Measurements from ENCODE around the gene DST. TPM values are rescaled to one million over a fixed set of nuclear protein-coding genes. Genes with fewer than 3 reads are reported as not detected.

Gene DST
- total RNA-seq, 1 donor from 2014 or later, result 450 TPM

- ATAC-seq, result no peak
- intact Hi-C loops (cut with DNase I), result no loop called here
- DNase-seq, result no peak
- TF ChIP-seq CTCF (IDR thresholded peaks at IDR 0.05), result no peak
- no peaks in the 10 kb centered on the region for H3K36me3 ChIP-seq
- no peaks in the 10 kb centered on the region for H3K4me1 ChIP-seq
- no peak overlapping the region for H3K27ac ChIP-seq
- H3K27me3 ChIP-seq, result no peaks in the 10 kb centered on the region
- no peaks in the 10 kb centered on the region for H3K9me3 ChIP-seq
- no peak overlapping the region for H3K4me3 ChIP-seq
Observed at GRCh38 chr6:56444855-56445254, 197.8 kb downstream of the DST start.

- Histone ChIP-seq H3K4me3 (no peak overlapping the region), H3K36me3 (no peaks in the 10 kb centered on the region), H3K27ac (no peak overlapping the region), H3K27me3 (no peaks in the 10 kb centered on the region), H3K9me3 (no peaks in the 10 kb centered on the region), H3K4me1 (no peaks in the 10 kb centered on the region)
- DNase-seq (no peak), ATAC-seq (no peak)
- no peak for TF ChIP-seq CTCF (IDR thresholded peaks at IDR 0.05)
- intact Hi-C loops (cut with DNase I), result no loop called here
Observed at GRCh38 chr6:56440551-56440981, 202.1 kb downstream of the DST start.

GRCh38 chr6:56437171-56437900, 205.4 kb downstream of the DST start:
- H3K27me3 ChIP-seq, result no peaks in the 10 kb centered on the region
- no peak overlapping the region for H3K4me3 ChIP-seq
- no peak for ATAC-seq
- no peak for TF ChIP-seq CTCF (IDR thresholded peaks at IDR 0.05)
- no peaks in the 10 kb centered on the region for H3K9me3 ChIP-seq
- no peak for DNase-seq
- H3K27ac ChIP-seq, result no peak overlapping the region
- H3K36me3 ChIP-seq, result no peaks in the 10 kb centered on the region
- H3K4me1 ChIP-seq, result no peaks in the 10 kb centered on the region
- intact Hi-C loops (cut with DNase I), result no loop called here

GRCh38 chr6:56435754-56436153, 206.9 kb downstream of the DST start:
- H3K4me3 ChIP-seq, result no peak overlapping the region
- H3K4me1 ChIP-seq, result no peaks in the 10 kb centered on the region
- H3K27ac ChIP-seq, result no peak overlapping the region
- no peaks in the 10 kb centered on the region for H3K9me3 ChIP-seq
- no peak for TF ChIP-seq CTCF (IDR thresholded peaks at IDR 0.05)
- DNase-seq (no peak), ATAC-seq (no peak)
- no peaks in the 10 kb centered on the region for H3K27me3 ChIP-seq
- intact Hi-C loops (cut with DNase I), result no loop called here
- no peaks in the 10 kb centered on the region for H3K36me3 ChIP-seq

GRCh38 chr6:56435326-56435725, 207.4 kb downstream of the DST start:
- no peak for TF ChIP-seq CTCF (IDR thresholded peaks at IDR 0.05)

More at GRCh38 chr6:56435326-56435725, 207.4 kb downstream of the DST start:
- H3K4me1 ChIP-seq, result no peaks in the 10 kb centered on the region
- no peaks in the 10 kb centered on the region for H3K9me3 ChIP-seq
- no peaks in the 10 kb centered on the region for H3K36me3 ChIP-seq
- no peaks in the 10 kb centered on the region for H3K27me3 ChIP-seq
- DNase-seq (no peak), ATAC-seq (no peak)
- H3K27ac ChIP-seq, result no peak overlapping the region
- intact Hi-C loops (cut with DNase I), result no loop called here
- no peak overlapping the region for H3K4me3 ChIP-seq
